Measurements from ENCODE around the gene CLMN. TPM values are rescaled to one million over a fixed set of nuclear protein-coding genes. Genes with fewer than 3 reads are reported as not detected.

CLMN gene
- total and polyA plus RNA-seq, 2 experiments from 2014 or later, result 3.2 to 5.7 TPM

DNA sequence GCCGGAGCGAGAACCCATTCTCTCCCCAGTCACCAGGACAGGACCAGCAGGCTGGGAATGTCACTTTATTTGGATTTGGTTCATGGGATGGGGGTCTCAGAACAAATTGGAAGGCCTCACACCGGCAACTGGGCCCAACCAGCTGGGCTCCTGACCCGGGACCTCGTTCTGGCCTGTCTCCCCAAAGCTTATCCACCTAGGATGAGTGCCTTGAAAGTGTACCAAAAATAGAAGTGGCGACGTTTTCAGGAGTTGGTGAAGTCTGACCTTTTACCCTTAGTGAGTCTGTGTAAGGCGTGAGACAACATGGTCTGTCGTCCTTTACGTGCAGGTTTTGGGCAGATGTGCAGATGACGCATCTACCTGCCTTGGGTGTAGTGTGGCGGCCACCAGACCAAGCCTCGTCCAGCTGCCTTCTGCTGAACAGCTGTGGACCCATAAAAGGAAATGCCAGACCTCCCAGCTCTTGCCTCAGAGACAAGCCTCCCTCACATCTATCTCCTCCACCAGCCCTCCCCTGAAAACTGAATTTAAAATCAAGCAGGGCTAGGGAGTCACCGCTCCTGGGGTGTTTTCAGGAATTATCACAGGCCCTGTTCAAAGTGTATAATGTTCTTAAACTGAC lies 36.6 kb upstream of the CLMN start:
- Histone ChIP-seq H3K36me3 (ENCODE audit: insufficient read depth) (no peaks in the 10 kb centered on the region), H3K27ac (ENCODE audit: low read depth) (no peak overlapping the region), H3K4me3 (no peak overlapping the region), H3K4me2 (no peak overlapping the region), H2AFZ (no peak overlapping the region), H3K4me1 (ENCODE audit: insufficient read depth) (peaks cover 11% of the 10 kb centered on the region), H3F3A (replicated peaks; ENCODE audit: low read depth) (peaks cover 4% of the 10 kb centered on the region), H3K9me2 (ENCODE audit: insufficient read depth) (no peaks in the 10 kb centered on the region), H4K20me1 (replicated peaks; ENCODE audit: insufficient read depth) (no peaks in the 10 kb centered on the region), H3K79me2 (replicated peaks; ENCODE audit: insufficient read depth) (no peaks in the 10 kb centered on the region), H3K27me3 (ENCODE audit: insufficient read depth) (peaks cover 6% of the 10 kb centered on the region; the same call in 1 of the 2 replicates)
- H3K4me1 Mint-ChIP-seq, result peaks cover 14% of the 10 kb centered on the region
- H3K9me3 Mint-ChIP-seq, result peaks cover 12% of the 10 kb centered on the region
- H3K27ac Mint-ChIP-seq, result no peak overlapping the region
- no peak overlapping the region for H3K4me3 Mint-ChIP-seq
- TF ChIP-seq NANOG (IDR thresholded peaks at IDR 0.05; ENCODE audit: borderline replicate concordance) (no peak), JUNB (IDR thresholded peaks at IDR 0.05; ENCODE audit: unreplicated experiment) (no peak), EZH2 (IDR thresholded peaks at IDR 0.05; ENCODE audit: low read depth, unreplicated experiment) (no peak), POLR2AphosphoS5 (IDR thresholded peaks at IDR 0.05; ENCODE audit: low read depth) (no peak), STAT1 (IDR thresholded peaks at IDR 0.05; ENCODE audit: unreplicated experiment) (no peak)
- H3K27me3 Mint-ChIP-seq (ENCODE audit: insufficient read depth, low read depth, poor library complexity), result peaks cover 11% of the 10 kb centered on the region
- ATAC-seq, result no peak
- DNase-seq (ENCODE audit: low spot score), result no peak
- peaks cover 4% of the 10 kb centered on the region; the same call in 1 of the 3 replicates for H3K36me3 Mint-ChIP-seq (ENCODE audit: low read depth)

DNA sequence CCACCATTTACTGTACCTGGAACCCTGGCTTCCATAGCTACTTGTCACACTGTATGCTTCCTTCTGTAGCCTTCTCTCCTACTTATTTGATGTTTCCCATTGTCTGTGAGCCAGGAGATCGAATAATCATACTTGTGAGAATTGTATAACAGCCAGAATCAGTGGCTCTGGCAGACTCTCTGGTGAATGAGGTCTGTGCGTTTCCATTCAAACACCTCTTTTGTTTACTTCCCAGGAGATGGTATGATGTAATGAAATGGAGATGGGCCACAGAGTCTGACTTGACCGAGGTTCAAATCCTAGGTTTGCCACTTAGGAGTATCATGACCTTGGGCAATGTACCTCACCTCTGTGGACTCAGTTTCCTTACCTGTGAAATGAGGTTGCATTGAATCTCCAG lies 35.7 kb upstream of the CLMN start:
- Histone ChIP-seq H3K9me2 (ENCODE audit: insufficient read depth) (no peaks in the 10 kb centered on the region), H3F3A (replicated peaks; ENCODE audit: low read depth) (no peaks in the 10 kb centered on the region), H3K4me3 (no peak overlapping the region), H3K36me3 (ENCODE audit: insufficient read depth) (no peaks in the 10 kb centered on the region), H4K20me1 (replicated peaks; ENCODE audit: insufficient read depth) (no peaks in the 10 kb centered on the region), H3K79me2 (replicated peaks; ENCODE audit: insufficient read depth) (no peaks in the 10 kb centered on the region), H3K27ac (ENCODE audit: low read depth) (no peak overlapping the region), H3K4me1 (ENCODE audit: insufficient read depth) (peaks cover 3% of the 10 kb centered on the region; the same call in 1 of the 2 replicates), H3K4me2 (no peak overlapping the region), H3K27me3 (ENCODE audit: insufficient read depth) (peaks cover 6% of the 10 kb centered on the region; the same call in 1 of the 2 replicates), H2AFZ (no peak overlapping the region)
- Mint-ChIP-seq H3K4me3 (no peak overlapping the region), H3K4me1 (peaks cover 6% of the 10 kb centered on the region; the same call in 2 of the 3 replicates), H3K36me3 (ENCODE audit: low read depth) (peaks cover 4% of the 10 kb centered on the region; the same call in 1 of the 3 replicates), H3K9me3 (peaks cover 12% of the 10 kb centered on the region), H3K27ac (no peak overlapping the region), H3K27me3 (ENCODE audit: insufficient read depth, low read depth, poor library complexity) (peaks cover 4% of the 10 kb centered on the region)
- DNase-seq (ENCODE audit: low spot score) (no peak), ATAC-seq (no peak)
- TF ChIP-seq EZH2 (IDR thresholded peaks at IDR 0.05; ENCODE audit: low read depth, unreplicated experiment) (no peak), POLR2AphosphoS5 (IDR thresholded peaks at IDR 0.05; ENCODE audit: low read depth) (no peak), ZNF331 (CRISPR knock-in tag; IDR thresholded peaks at IDR 0.05; ENCODE audit: low read depth) (no peak), STAT1 (IDR thresholded peaks at IDR 0.05; ENCODE audit: unreplicated experiment) (no peak), JUNB (IDR thresholded peaks at IDR 0.05; ENCODE audit: unreplicated experiment) (no peak), CREB1 (CRISPR knock-in tag; IDR thresholded peaks at IDR 0.05; ENCODE audit: low read depth) (no peak), ZNF114 (CRISPR knock-in tag; IDR thresholded peaks at IDR 0.05) (no peak)

DNA sequence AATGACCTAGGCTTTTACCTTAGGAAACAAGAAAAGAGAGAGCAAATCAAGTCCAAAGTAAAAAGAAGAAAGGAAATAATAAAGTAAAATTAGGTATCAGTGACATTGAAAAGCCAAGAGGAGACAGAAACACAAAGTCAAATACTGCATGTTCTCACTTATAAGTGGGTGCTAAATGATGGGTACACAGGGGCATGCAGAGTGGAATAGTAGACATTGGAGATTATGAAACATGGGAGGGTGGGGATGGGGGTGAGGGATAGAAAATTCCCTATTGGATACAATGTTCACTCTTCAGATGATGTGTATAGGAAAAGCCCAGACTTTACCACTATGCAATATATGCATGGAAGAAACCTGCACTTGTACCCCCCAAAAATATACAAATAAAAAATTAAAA lies 35.1 kb upstream of the CLMN start:
- Histone ChIP-seq H3K4me2 (no peak overlapping the region), H4K20me1 (replicated peaks; ENCODE audit: insufficient read depth) (no peaks in the 10 kb centered on the region), H3F3A (replicated peaks; ENCODE audit: low read depth) (no peaks in the 10 kb centered on the region), H3K4me3 (no peak overlapping the region), H3K27me3 (ENCODE audit: insufficient read depth) (peaks cover 1% of the 10 kb centered on the region; the same call in 1 of the 2 replicates), H3K4me1 (ENCODE audit: insufficient read depth) (peaks cover under 1% of the 10 kb centered on the region; the same call in 1 of the 2 replicates), H3K27ac (ENCODE audit: low read depth) (no peak overlapping the region), H3K79me2 (replicated peaks; ENCODE audit: insufficient read depth) (no peaks in the 10 kb centered on the region), H2AFZ (no peak overlapping the region), H3K9me2 (ENCODE audit: insufficient read depth) (no peaks in the 10 kb centered on the region), H3K36me3 (ENCODE audit: insufficient read depth) (no peaks in the 10 kb centered on the region)
- Mint-ChIP-seq H3K9me3 (peaks cover 12% of the 10 kb centered on the region), H3K27me3 (ENCODE audit: insufficient read depth, low read depth, poor library complexity) (peaks cover under 1% of the 10 kb centered on the region), H3K36me3 (ENCODE audit: low read depth) (peaks cover 4% of the 10 kb centered on the region; the same call in 1 of the 3 replicates), H3K4me3 (no peak overlapping the region), H3K27ac (no peak overlapping the region), H3K4me1 (peaks cover 3% of the 10 kb centered on the region; the same call in 1 of the 3 replicates)
- DNase-seq (ENCODE audit: low spot score), result no peak
- ATAC-seq, result no peak
- TF ChIP-seq JUNB (IDR thresholded peaks at IDR 0.05; ENCODE audit: unreplicated experiment), result no peak
- no peak for TF ChIP-seq POLR2AphosphoS5 (IDR thresholded peaks at IDR 0.05; ENCODE audit: low read depth)
- no peak for TF ChIP-seq CREB1 (CRISPR knock-in tag; IDR thresholded peaks at IDR 0.05; ENCODE audit: low read depth)
- no peak for TF ChIP-seq EZH2 (IDR thresholded peaks at IDR 0.05; ENCODE audit: low read depth, unreplicated experiment)
- TF ChIP-seq NANOG (IDR thresholded peaks at IDR 0.05; ENCODE audit: borderline replicate concordance), result no peak
- TF ChIP-seq, protein P1, sequence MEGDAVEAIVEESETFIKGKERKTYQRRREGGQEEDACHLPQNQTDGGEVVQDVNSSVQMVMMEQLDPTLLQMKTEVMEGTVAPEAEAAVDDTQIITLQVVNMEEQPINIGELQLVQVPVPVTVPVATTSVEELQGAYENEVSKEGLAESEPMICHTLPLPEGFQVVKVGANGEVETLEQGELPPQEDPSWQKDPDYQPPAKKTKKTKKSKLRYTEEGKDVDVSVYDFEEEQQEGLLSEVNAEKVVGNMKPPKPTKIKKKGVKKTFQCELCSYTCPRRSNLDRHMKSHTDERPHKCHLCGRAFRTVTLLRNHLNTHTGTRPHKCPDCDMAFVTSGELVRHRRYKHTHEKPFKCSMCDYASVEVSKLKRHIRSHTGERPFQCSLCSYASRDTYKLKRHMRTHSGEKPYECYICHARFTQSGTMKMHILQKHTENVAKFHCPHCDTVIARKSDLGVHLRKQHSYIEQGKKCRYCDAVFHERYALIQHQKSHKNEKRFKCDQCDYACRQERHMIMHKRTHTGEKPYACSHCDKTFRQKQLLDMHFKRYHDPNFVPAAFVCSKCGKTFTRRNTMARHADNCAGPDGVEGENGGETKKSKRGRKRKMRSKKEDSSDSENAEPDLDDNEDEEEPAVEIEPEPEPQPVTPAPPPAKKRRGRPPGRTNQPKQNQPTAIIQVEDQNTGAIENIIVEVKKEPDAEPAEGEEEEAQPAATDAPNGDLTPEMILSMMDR (conservative IDR thresholded peaks at IDR 0.05; ENCODE audit: low read depth in 2 of 2), result no peak
